ENCODE measurements around the gene TRPV3.

DNA sequence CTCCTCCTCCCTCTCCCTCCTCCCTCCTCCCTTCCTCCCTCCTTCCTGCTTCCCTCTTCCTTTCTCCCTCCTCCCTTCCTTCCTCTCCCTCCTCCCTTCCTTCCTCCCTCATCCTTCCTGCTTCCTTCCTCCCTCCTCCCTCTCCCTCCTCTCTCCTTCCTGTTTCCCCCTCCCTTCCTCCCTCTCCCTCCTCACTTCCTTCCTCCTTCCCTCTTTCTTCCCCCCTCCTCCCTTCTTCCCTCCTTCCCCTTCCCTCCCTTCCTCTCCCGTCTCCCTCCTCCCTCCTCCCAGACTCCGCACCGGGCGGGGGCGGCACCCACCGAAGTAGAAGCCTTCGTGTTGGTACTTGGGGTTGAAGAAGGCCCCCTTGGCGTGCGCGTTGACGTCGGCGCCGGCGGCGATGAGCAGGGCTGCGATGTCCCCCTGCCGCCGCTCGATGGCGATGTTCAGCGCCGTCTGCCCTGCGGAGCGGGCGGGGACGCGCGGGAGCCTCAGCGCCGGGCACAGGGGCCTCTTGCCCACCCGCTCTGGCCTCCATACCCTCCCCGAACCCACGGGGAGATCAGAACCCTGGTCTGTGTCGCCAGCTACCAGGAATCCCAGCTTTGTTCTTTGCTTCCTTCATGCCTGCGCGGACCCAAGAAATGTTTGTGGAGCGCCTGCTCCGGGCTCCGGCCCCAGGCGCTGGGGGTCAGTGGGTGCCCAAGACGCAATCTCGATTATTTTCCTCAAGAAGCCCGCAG is 22.2 kb downstream of the TRPV3 start:
- no peak for TF ChIP-seq FOXA1 (IDR thresholded peaks at IDR 0.05)
- TF ChIP-seq, protein P1, sequence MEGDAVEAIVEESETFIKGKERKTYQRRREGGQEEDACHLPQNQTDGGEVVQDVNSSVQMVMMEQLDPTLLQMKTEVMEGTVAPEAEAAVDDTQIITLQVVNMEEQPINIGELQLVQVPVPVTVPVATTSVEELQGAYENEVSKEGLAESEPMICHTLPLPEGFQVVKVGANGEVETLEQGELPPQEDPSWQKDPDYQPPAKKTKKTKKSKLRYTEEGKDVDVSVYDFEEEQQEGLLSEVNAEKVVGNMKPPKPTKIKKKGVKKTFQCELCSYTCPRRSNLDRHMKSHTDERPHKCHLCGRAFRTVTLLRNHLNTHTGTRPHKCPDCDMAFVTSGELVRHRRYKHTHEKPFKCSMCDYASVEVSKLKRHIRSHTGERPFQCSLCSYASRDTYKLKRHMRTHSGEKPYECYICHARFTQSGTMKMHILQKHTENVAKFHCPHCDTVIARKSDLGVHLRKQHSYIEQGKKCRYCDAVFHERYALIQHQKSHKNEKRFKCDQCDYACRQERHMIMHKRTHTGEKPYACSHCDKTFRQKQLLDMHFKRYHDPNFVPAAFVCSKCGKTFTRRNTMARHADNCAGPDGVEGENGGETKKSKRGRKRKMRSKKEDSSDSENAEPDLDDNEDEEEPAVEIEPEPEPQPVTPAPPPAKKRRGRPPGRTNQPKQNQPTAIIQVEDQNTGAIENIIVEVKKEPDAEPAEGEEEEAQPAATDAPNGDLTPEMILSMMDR (IDR thresholded peaks at IDR 0.05; ENCODE audit: low read depth, low read length, missing input control) = peak; percentile 57
- no peak for TF ChIP-seq RXRA (IDR thresholded peaks at IDR 0.05)
- TF ChIP-seq GABPA (IDR thresholded peaks at IDR 0.05 in 1 of 2, conservative IDR thresholded peaks at IDR 0.05 in 1 of 2) = no peak
- TF ChIP-seq, protein P2, sequence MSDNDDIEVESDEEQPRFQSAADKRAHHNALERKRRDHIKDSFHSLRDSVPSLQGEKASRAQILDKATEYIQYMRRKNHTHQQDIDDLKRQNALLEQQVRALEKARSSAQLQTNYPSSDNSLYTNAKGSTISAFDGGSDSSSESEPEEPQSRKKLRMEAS (IDR thresholded peaks at IDR 0.05) = no peak
- TF ChIP-seq SP1 (IDR thresholded peaks at IDR 0.05) = no peak
- TF ChIP-seq, protein P3, sequence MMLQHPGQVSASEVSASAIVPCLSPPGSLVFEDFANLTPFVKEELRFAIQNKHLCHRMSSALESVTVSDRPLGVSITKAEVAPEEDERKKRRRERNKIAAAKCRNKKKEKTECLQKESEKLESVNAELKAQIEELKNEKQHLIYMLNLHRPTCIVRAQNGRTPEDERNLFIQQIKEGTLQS (IDR thresholded peaks at IDR 0.05) = no peak
- TF ChIP-seq, protein P4, sequence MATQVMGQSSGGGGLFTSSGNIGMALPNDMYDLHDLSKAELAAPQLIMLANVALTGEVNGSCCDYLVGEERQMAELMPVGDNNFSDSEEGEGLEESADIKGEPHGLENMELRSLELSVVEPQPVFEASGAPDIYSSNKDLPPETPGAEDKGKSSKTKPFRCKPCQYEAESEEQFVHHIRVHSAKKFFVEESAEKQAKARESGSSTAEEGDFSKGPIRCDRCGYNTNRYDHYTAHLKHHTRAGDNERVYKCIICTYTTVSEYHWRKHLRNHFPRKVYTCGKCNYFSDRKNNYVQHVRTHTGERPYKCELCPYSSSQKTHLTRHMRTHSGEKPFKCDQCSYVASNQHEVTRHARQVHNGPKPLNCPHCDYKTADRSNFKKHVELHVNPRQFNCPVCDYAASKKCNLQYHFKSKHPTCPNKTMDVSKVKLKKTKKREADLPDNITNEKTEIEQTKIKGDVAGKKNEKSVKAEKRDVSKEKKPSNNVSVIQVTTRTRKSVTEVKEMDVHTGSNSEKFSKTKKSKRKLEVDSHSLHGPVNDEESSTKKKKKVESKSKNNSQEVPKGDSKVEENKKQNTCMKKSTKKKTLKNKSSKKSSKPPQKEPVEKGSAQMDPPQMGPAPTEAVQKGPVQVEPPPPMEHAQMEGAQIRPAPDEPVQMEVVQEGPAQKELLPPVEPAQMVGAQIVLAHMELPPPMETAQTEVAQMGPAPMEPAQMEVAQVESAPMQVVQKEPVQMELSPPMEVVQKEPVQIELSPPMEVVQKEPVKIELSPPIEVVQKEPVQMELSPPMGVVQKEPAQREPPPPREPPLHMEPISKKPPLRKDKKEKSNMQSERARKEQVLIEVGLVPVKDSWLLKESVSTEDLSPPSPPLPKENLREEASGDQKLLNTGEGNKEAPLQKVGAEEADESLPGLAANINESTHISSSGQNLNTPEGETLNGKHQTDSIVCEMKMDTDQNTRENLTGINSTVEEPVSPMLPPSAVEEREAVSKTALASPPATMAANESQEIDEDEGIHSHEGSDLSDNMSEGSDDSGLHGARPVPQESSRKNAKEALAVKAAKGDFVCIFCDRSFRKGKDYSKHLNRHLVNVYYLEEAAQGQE (IDR thresholded peaks at IDR 0.05) = no peak
- TF ChIP-seq TAF1 (conservative IDR thresholded peaks at IDR 0.05) = no peak
- no peak for TF ChIP-seq NR2F2 (IDR thresholded peaks at IDR 0.05)
- TF ChIP-seq, protein P5, sequence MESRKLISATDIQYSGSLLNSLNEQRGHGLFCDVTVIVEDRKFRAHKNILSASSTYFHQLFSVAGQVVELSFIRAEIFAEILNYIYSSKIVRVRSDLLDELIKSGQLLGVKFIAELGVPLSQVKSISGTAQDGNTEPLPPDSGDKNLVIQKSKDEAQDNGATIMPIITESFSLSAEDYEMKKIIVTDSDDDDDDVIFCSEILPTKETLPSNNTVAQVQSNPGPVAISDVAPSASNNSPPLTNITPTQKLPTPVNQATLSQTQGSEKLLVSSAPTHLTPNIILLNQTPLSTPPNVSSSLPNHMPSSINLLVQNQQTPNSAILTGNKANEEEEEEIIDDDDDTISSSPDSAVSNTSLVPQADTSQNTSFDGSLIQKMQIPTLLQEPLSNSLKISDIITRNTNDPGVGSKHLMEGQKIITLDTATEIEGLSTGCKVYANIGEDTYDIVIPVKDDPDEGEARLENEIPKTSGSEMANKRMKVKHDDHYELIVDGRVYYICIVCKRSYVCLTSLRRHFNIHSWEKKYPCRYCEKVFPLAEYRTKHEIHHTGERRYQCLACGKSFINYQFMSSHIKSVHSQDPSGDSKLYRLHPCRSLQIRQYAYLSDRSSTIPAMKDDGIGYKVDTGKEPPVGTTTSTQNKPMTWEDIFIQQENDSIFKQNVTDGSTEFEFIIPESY (IDR thresholded peaks at IDR 0.05) = no peak
- TF ChIP-seq RAD21 (IDR thresholded peaks at IDR 0.05) = peak; percentile 67 to 79
